Colonic mucosa (tissue), 4 donors: ENCODE data around the gene MDC1. TPM values are rescaled to one million over a fixed set of nuclear protein-coding genes. Genes with fewer than 3 reads are reported as not detected.

Experiments
- DNase-seq: peaks from one replicate; pipeline ENCODE4 v3.0.0-alpha.2; 2020
- H3K27ac ChIP-seq: fragments of 200-600 bp; one replicate; pipeline ENCODE4 v1.8.0; 2021
- H3K27me3 ChIP-seq: fragments of 200-600 bp; one replicate; pipeline ENCODE4 v1.8.0; 2021
- H3K36me3 ChIP-seq: fragments of 200-600 bp; one replicate; pipeline ENCODE4 v1.8.0; 2021
- H3K4me1 ChIP-seq: fragments of 200-600 bp; one replicate; pipeline ENCODE4 v1.8.0; 2021; ENCODE audit warnings: mild to moderate bottlenecking
- H3K4me3 ChIP-seq: fragments of 200-600 bp; one replicate; pipeline ENCODE4 v1.8.0; 2021
- H3K9ac ChIP-seq, 2 donors: one replicate each; pipeline ENCODE4 v1.7.0; 2013; ENCODE audit warnings: control low read depth in 2 of 2, low read depth in 2 of 2, low read length in 2 of 2
- H3K9me3 ChIP-seq: fragments of 200-600 bp; one replicate; pipeline ENCODE4 v1.8.0; 2021
- intact Hi-C: fragments of 100-400 bp; cut with DNase I; formaldehyde crosslinking; loops from one replicate; pipeline ENCODE4 v1.14.1; 2022
- total RNA-seq, 2 donors: library from RNA; stranded (reverse); fragmentation: NEBNext Ultra II Directional in 1 of 2; extraction: Animal tissue kit (Norgen Biotek cat#: 25700) in 1 of 2; gene quantifications; one replicate each; pipeline ENCODE4 v1.2.1, GENCODE V29; 2021
- TF ChIP-seq, protein P1 (sequence below): fragments of 200-600 bp; IDR thresholded peaks from one replicate; pipeline ENCODE4 v1.8.0; 2022; ENCODE audit warnings: antibody characterized with exemption, mild to moderate bottlenecking
- donor health status: healthy.
- donor health status: DM: no; HTN: no; CAD: no.
- donor health status: DM: no; HTN: no; CAD: no.

Gene MDC1
- total RNA-seq, 2 donors from 2014 or later: 14.0 to 59.0 TPM

DNA sequence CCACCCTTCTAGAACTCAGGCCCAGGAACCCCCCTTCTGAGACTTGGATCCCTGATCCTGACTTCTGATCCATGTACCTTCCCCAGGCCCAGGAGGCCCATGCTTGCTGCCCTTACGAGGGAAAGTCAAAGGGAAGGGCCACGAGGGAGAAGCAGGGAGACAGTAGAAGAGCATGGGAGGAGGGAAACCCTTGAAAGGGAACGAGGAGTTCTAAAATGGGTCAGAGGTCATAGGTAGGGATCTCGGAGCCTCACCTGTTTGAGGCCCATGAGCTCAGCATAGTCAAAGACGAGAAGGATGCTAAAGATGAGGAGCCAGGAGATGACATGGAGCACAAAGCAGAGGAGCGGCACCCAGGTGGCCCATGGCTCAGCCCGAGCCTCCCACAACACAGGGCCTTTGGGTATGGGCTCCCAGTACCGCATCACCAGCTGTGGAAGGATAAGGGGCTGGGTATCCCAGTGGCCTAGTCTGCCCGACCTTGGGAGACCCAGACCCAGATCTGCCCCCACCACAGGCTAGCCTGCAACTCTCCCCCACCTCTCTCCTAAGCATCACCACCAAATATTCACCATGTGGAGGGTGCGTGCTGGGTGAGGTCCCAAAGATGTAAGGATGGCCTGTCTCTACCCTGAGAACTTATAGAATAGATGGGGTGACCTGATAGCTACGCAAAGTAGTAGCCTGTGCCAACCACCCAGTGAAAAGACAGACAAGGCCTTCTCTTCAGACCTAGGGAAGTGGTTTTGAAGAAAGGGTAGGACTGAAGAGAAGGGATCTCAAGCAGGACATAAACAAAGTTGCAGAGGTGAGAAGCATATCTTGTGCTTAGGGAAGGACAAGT lies 27.8 kb downstream of the MDC1 start:
- no peak for DNase-seq
- Histone ChIP-seq H3K36me3 (no peaks in the 10 kb centered on the region), H3K27ac (peak overlapping the region; percentile 84), H3K4me1 (peaks cover 11% of the 10 kb centered on the region), H3K4me3 (no peak overlapping the region), H3K27me3 (no peaks in the 10 kb centered on the region), H3K9ac (peak overlapping the region in 1 of 2 donors; percentile 45), H3K9me3 (no peaks in the 10 kb centered on the region)
- intact Hi-C loops: no loop called here
- TF ChIP-seq, protein P1, sequence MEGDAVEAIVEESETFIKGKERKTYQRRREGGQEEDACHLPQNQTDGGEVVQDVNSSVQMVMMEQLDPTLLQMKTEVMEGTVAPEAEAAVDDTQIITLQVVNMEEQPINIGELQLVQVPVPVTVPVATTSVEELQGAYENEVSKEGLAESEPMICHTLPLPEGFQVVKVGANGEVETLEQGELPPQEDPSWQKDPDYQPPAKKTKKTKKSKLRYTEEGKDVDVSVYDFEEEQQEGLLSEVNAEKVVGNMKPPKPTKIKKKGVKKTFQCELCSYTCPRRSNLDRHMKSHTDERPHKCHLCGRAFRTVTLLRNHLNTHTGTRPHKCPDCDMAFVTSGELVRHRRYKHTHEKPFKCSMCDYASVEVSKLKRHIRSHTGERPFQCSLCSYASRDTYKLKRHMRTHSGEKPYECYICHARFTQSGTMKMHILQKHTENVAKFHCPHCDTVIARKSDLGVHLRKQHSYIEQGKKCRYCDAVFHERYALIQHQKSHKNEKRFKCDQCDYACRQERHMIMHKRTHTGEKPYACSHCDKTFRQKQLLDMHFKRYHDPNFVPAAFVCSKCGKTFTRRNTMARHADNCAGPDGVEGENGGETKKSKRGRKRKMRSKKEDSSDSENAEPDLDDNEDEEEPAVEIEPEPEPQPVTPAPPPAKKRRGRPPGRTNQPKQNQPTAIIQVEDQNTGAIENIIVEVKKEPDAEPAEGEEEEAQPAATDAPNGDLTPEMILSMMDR: no peak

DNA sequence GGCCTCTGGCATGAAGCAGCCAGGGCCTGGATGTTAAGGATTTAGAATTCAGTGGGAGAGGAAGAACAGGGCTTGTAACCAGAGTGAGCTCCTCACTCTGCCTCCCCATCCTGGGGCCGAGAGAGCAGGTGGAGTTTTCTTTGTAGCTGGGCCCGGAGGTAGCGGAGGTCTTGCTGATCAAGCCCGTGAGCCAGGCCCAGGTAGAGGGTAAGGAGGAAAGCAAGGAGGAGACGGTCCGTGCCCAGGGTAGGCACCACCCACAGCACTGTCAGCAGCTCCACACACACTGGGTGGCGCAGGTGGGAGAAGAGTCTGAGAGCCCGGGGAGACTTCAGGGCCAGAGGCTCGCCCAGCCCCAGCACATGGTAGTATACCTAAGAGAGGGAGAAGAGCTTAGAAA lies 28.5 kb downstream of the MDC1 start:
- Histone ChIP-seq H3K36me3 (no peaks in the 10 kb centered on the region), H3K9me3 (no peaks in the 10 kb centered on the region), H3K27ac (peak overlapping the region; percentile 84), H3K27me3 (no peaks in the 10 kb centered on the region), H3K4me3 (no peak overlapping the region), H3K9ac (peak overlapping the region; percentile 1 to 92), H3K4me1 (peaks cover 11% of the 10 kb centered on the region)
- TF ChIP-seq, protein P1: no peak
- no peak for DNase-seq
- intact Hi-C loops: no loop called here

DNA sequence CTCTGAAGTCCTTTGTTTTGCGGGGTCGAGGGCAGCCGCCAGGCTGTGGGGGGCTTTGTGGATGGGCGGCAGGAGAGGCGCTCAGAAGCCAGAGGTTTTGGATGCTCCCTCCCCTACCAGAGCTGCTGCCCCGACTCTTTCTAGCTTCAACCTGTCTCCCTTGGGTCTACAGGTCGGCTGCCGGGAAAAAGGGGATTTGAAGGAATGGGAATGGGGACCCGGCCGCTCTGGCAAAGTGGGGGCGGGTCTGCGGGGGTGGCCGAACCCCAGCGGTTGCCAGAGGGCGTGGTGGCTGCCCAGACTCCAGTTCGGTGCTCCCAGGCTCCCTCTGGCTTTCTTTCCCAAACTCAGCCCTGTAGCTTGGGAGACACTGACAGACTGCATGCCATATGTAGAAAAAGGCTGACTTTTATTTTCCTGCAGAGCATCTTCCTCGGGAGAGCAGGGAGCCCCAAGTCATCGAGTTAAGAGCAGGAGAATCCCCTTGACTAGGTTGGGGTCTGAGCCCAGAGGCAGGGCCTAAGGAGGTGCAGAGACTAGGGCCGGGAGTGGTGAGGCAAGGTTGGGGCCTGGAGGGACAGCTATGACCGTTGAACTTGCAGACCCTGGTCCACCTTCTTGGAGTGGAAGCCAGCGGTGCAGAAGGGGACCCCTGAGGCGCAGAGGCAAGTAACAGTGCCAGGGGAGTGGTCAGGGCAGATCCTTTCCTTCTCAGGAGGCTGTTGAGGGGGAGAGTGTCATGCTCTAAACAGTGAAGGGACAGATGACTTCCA lies 29.2 kb downstream of the MDC1 start:
- Histone ChIP-seq H3K36me3 (no peaks in the 10 kb centered on the region), H3K4me1 (peaks cover 11% of the 10 kb centered on the region), H3K9ac (peak overlapping the region; percentile 91 to 92), H3K4me3 (peak overlapping the region; percentile 53), H3K27me3 (no peaks in the 10 kb centered on the region), H3K9me3 (no peaks in the 10 kb centered on the region), H3K27ac (peak overlapping the region; percentile 84)
- DNase-seq: peak; percentile 45
- TF ChIP-seq, protein P1: no peak
- intact Hi-C loops: no loop called here

DNA sequence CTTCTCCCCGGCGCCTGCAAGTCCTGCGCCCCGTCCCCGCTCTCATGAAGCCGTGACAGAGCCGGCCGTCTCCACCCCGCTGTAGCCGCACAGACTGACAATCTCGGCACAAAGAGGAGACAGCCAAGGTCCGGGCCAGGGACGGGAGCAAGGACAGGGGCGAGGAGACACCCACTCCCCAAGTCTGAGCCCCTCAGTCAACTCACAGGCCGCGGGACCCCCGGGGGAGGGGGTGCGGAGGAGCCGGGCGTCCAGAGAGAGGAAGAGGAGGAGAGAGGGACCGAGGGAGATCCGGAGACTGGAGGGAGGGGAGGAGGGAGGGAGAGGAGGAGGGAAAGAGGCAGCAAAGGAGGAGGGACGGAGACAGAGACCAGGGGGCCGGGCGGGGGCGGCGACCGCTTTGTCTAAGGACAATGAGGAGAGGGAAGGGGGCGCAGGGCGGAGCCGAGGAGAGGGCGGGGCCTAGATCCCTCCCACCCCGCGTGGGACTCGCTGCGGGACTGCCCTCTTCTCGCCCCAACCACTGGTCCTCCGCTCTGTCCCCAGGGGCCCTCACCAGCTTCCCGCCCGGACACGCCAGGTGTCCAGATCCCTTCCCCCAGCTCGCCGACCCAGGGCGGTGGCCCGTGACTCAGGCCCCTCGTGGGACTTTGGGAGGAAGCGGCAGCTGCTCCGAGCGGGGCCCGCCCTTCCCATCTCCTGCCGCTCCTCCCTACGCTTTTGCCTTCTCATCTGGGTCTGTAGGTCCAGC lies 30.0 kb downstream of the MDC1 start:
- no peaks in the 10 kb centered on the region for H3K27me3 ChIP-seq

More for the DNA sequence above, 30.0 kb downstream of the MDC1 start:
- Histone ChIP-seq H3K4me1 (peaks cover 11% of the 10 kb centered on the region), H3K27ac (peak overlapping the region; percentile 84), H3K36me3 (no peaks in the 10 kb centered on the region), H3K9me3 (no peaks in the 10 kb centered on the region), H3K9ac (peak overlapping the region; percentile 91 to 92), H3K4me3 (peak overlapping the region; percentile 53)
- TF ChIP-seq, protein P1: no peak
- intact Hi-C loops: no loop called here
- DNase-seq: peak; percentile 88
